GM12864 (cell line): Measurements from ENCODE around the gene UBP1.

Experiments used
- DNase-seq: peaks from one replicate; pipeline ENCODE4 v3.0.0-alpha.2; 2011; ENCODE audit warnings: low read depth
- H3K4me3 ChIP-seq: 2 replicates; pipeline ENCODE4 v1.5.1; 2011; ENCODE audit warnings: mild to moderate bottlenecking, low read depth, low read length, control low read depth
- CTCF ChIP-seq: IDR thresholded peaks from 2 replicates; pipeline ENCODE4 v1.5.1; 2011; ENCODE audit warnings: low read depth, mild to moderate bottlenecking, moderate library complexity, low read length, control low read depth, inconsistent platforms; ENCODE audit errors: missing control alignments

UBP1 gene

GRCh38 chr3:33380653-33381052, 59.6 kb downstream of the UBP1 start:
- TF ChIP-seq CTCF: no peak
- no peak for DNase-seq
- H3K4me3 ChIP-seq: no peak overlapping the region

- no peak for DNase-seq
- TF ChIP-seq CTCF: no peak
Observed at GRCh38 chr3:33377931-33378330, 62.3 kb downstream of the UBP1 start.

GRCh38 chr3:33377489-33377888, 62.7 kb downstream of the UBP1 start:
- TF ChIP-seq CTCF: no peak
- no peak overlapping the region for H3K4me3 ChIP-seq
- no peak for DNase-seq

More at GRCh38 chr3:33377931-33378330, 62.3 kb downstream of the UBP1 start:
- H3K4me3 ChIP-seq: no peak overlapping the region

GRCh38 chr3:33373082-33373437, 67.1 kb downstream of the UBP1 start:
- TF ChIP-seq CTCF: no peak
- no peak overlapping the region for H3K4me3 ChIP-seq
- no peak for DNase-seq

- DNase-seq: peak; percentile 22
- H3K4me3 ChIP-seq: no peak overlapping the region
- TF ChIP-seq CTCF: peak; percentile 91
Observed at GRCh38 chr3:33372218-33373081, 67.8 kb downstream of the UBP1 start.

- TF ChIP-seq CTCF: no peak
- no peak overlapping the region for H3K4me3 ChIP-seq
- DNase-seq: no peak
Observed at GRCh38 chr3:33364531-33365128, 75.6 kb downstream of the UBP1 start.
